Caki2 (cell line): ENCODE results near the gene ZNF519. TPM values are rescaled to one million over a fixed set of nuclear protein-coding genes. Genes with fewer than 3 reads are reported as not detected.

ENCODE experiments used
- DNase-seq: peaks from one replicate; pipeline ENCODE4 v3.0.0-alpha.2; 2015; ENCODE audit warnings: low read depth
- in situ Hi-C: cut with HindIII; loops from 2 replicates; pipeline ENCODE4 v1.10.0; 2016; ENCODE audit warnings: low sequenced_read_pairs, low pct_unique_long_range_greater_than_20kb, mixed read lengths
- total RNA-seq: library from RNA; depleted of rRNA; stranded (reverse); fragments of >200 nt; shearing (Covaris generic); gene quantifications from 2 replicates; pipeline ENCODE4 v1.2.3, GENCODE V29; 2014; ENCODE audit warnings: low replicate concordance

Gene ZNF519
- total RNA-seq, 1 experiment from 2014 or later = 8.0 TPM

- in situ Hi-C loops = no loop called here
- no peak for DNase-seq
These were observed 27.1 kb downstream of the ZNF519 start for GRCh38 chr18:14104906-14105748.

- no peak for DNase-seq
- in situ Hi-C loops = no loop called here
These were observed 28.0 kb downstream of the ZNF519 start for GRCh38 chr18:14104201-14104600.

GRCh38 chr18:14100503-14101286 lies 31.5 kb downstream of the ZNF519 start:
- DNase-seq = no peak
- in situ Hi-C loops = no loop called here

DNA sequence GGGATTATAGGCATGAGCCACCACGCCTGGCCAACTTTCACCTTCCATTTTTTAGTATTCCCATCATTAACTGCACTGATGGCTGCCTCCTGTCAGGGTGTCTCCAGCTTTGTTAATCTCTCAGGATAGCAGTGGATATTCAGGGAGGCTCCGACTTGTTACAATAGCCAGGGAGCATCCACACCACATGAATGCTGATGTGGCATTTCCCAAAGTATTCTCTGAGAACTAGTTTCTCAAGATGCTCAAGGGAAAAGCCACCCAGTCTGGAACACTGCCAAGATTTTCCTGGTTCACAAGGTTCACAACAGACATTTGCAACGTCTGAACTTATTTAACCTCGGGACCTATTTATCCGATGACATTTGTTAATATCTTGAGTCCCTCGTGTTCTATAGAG lies 33.8 kb downstream of the ZNF519 start:
- no peak for DNase-seq
- in situ Hi-C loops = no loop called here

DNA sequence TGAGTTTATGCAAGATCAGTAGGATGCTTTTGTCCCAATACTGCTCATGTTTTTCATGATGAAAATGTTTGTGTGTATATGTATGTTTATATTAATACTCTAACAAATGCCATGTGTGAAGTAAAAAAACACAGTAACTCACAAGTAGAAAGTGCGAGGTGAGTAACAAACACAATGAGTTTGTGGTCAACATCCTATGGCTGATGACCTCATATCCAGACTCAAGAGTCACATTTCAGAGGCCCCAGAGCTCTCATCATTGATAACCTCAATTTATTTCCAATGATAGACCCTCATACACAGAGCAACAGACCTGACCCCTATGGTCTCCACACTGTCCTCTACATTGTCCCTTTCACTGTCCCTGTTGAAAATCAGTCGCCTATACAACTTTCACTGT lies 34.5 kb downstream of the ZNF519 start:
- in situ Hi-C loops = no loop called here
- DNase-seq = no peak

GRCh38 chr18:14093307-14093915 lies 38.8 kb downstream of the ZNF519 start:
- in situ Hi-C loops = no loop called here

DNA sequence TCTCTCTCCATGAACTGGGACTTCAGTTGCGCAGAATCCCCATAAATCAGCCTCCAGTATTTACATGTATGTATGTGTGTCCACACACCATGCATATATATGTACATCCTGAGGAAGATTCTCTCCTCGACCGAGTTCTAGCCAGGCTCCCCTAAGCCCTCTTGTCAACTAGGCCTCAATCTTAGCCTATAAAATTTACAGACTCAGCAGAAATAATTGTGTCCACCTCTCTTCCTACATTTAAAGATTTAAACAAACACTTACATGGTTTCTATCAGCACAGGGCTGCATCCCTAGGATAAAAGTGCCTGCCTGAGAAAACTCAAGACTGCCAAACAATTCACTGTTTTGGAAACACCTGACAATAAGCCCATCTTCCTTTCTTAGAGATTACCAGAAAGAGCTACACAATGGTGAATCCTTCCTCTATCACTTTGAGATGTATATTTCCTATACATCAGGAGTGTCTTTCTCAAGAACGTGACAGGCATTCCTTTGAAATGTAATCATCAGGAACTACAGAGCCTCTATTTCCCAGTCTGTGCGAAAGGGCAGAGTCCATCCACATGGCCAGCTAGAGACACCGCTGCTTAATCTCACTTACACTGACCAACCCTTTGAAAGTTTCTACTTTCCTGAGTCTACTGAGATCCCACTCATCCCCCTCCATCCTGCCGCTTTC lies 39.5 kb downstream of the ZNF519 start:
- DNase-seq = no peak
- in situ Hi-C loops = no loop called here

More at GRCh38 chr18:14093307-14093915, 38.8 kb downstream of the ZNF519 start:
- DNase-seq = no peak

- DNase-seq = no peak
- in situ Hi-C loops = no loop called here
These were observed 42.5 kb downstream of the ZNF519 start for GRCh38 chr18:14089781-14090180.

- in situ Hi-C loops = no loop called here
- no peak for DNase-seq
These were observed 43.0 kb downstream of the ZNF519 start for GRCh38 chr18:14089191-14089590.

- in situ Hi-C loops = no loop called here
- DNase-seq = peak; percentile 5
These were observed 45.6 kb downstream of the ZNF519 start for GRCh38 chr18:14086458-14087231.

- DNase-seq = no peak
- in situ Hi-C loops = no loop called here
These were observed 46.3 kb downstream of the ZNF519 start for GRCh38 chr18:14085770-14086457.

- in situ Hi-C loops = no loop called here
- DNase-seq = no peak
These were observed 57.0 kb downstream of the ZNF519 start for GRCh38 chr18:14075196-14075595.

GRCh38 chr18:14074187-14074586 lies 58.0 kb downstream of the ZNF519 start:
- in situ Hi-C loops = no loop called here
- DNase-seq = no peak

- in situ Hi-C loops = no loop called here
- DNase-seq = no peak
These were observed 78.6 kb downstream of the ZNF519 start for GRCh38 chr18:14053661-14054060.
